ENCODE measurements around the gene TLR3. TPM values are rescaled to one million over a fixed set of nuclear protein-coding genes. Genes with fewer than 3 reads are reported as not detected.

The TLR3 gene
- total RNA-seq, 2 experiments from 2014 or later, result 0.10 TPM; not detected in 1

- Mint-ChIP-seq H3K4me3 (no peak overlapping the region), H3K27ac (no peak overlapping the region), H3K9me3 (no peaks in the 10 kb centered on the region), H3K36me3 (no peaks in the 10 kb centered on the region), H3K4me1 (ENCODE audit: low read depth) (no peaks in the 10 kb centered on the region), H3K27me3 (peaks cover 5% of the 10 kb centered on the region)
- POLR2A ChIA-PET, result no interaction called here
- CTCF ChIA-PET, result no interaction called here
- intact Hi-C loops (cut with micrococcal nuclease), result no loop called here
- no peak for DNase-seq
These were observed 27.8 kb downstream of the TLR3 start for GRCh38 chr4:186096681-186097165.

DNA sequence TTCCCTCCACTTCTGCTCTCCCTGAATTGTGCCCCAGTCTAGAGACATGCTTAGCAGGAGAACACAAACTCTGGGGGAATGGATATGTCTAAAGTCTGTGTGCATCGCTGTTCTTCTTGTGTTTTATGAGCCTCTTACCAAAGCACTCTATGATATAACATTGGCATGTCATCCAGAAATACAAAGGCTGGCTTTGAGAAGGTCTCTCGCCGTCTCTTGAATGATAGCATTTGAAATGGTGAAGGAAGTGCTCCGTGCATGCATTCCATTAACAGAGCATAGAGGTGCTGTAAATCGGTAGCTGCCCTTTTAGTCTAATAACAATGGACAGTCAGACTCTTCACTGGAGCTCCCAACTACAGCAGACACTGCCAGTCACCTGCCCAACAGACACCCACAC, 28.4 kb downstream of the TLR3 start:
- intact Hi-C loops (cut with micrococcal nuclease), result no loop called here

DNA sequence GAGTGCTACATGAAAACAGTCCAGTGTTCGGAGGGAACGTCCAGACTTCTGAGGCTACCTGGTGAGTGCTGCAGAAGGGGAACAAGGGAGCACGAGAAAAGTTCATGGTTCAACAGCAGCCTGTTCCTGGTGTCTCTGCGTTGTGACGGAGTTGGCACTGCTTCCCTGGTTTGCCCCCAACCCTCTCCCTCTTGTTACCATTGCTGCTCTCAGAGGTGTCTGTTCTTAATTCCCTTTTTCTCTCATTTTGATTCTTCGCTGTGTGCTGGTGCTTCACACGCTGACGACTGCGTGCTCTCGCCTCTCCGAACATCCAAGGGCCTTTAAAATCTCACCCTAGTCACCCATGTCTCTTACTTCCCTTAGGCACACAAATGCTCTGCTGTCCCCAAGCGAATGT, 34.0 kb downstream of the TLR3 start:
- Mint-ChIP-seq H3K4me3 (no peak overlapping the region), H3K36me3 (no peaks in the 10 kb centered on the region), H3K4me1 (ENCODE audit: low read depth) (peaks cover 7% of the 10 kb centered on the region), H3K27ac (no peak overlapping the region), H3K27me3 (peaks cover 35% of the 10 kb centered on the region), H3K9me3 (no peaks in the 10 kb centered on the region)
- DNase-seq, result no peak
- intact Hi-C loops (cut with micrococcal nuclease), result no loop called here
- POLR2A ChIA-PET, result no interaction called here
- CTCF ChIA-PET, result no interaction called here

More for the DNA sequence above, 28.4 kb downstream of the TLR3 start:
- Mint-ChIP-seq H3K27me3 (peaks cover 7% of the 10 kb centered on the region), H3K4me3 (no peak overlapping the region), H3K9me3 (no peaks in the 10 kb centered on the region), H3K27ac (no peak overlapping the region), H3K36me3 (no peaks in the 10 kb centered on the region), H3K4me1 (ENCODE audit: low read depth) (no peaks in the 10 kb centered on the region)
- POLR2A ChIA-PET, result no interaction called here
- CTCF ChIA-PET, result no interaction called here
- no peak for DNase-seq

GRCh38 chr4:186104114-186104889, 35.3 kb downstream of the TLR3 start, which contains the start of gene FAM149A:
FAM149A (plus strand) TSS chr4:186104704.
- CTCF ChIA-PET, result interaction anchor here (0.5 to 0.8 kb wide), 2 partner anchors 36 to 80 kb away, joined by 3 read pairs; partner anchors contain the start of gene TLR3

GRCh38 chr4:186104890-186105646, 36.1 kb downstream of the TLR3 start:
- intact Hi-C loops (cut with micrococcal nuclease), result no loop called here
- DNase-seq, result no peak
- peak overlapping the region; percentile 54 for H3K4me3 Mint-ChIP-seq
- CTCF ChIA-PET, result interaction anchor here (0.5 to 0.8 kb wide), 2 partner anchors 32 to 80 kb away, joined by 3 read pairs; no protein-coding TSS in a partner anchor
- H3K4me1 Mint-ChIP-seq (ENCODE audit: low read depth), result peaks cover 7% of the 10 kb centered on the region
- H3K9me3 Mint-ChIP-seq, result no peaks in the 10 kb centered on the region
- H3K27ac Mint-ChIP-seq, result no peak overlapping the region
- peaks cover 41% of the 10 kb centered on the region for H3K27me3 Mint-ChIP-seq
- H3K36me3 Mint-ChIP-seq, result no peaks in the 10 kb centered on the region
- POLR2A ChIA-PET, result no interaction called here

More at GRCh38 chr4:186104114-186104889, 35.3 kb downstream of the TLR3 start, which contains the start of gene FAM149A:
- peaks cover 7% of the 10 kb centered on the region for H3K4me1 Mint-ChIP-seq (ENCODE audit: low read depth)
- intact Hi-C loops (cut with micrococcal nuclease), result no loop called here
- POLR2A ChIA-PET, result no interaction called here
- H3K36me3 Mint-ChIP-seq, result no peaks in the 10 kb centered on the region
- peak within 1 kb of the TSS; percentile 54 for H3K4me3 Mint-ChIP-seq
- H3K27me3 Mint-ChIP-seq, result peaks cover 41% of the 10 kb centered on the region
- H3K27ac Mint-ChIP-seq, result no peak within 1 kb of the TSS
- peak; percentile 55 for DNase-seq
- H3K9me3 Mint-ChIP-seq, result no peaks in the 10 kb centered on the region

GRCh38 chr4:186105647-186106321, 36.8 kb downstream of the TLR3 start:
- ChIA-PET CTCF (interaction anchor here (0.8 kb wide), 1 partner anchor 32 kb away, joined by 3 read pairs; no protein-coding TSS in a partner anchor), POLR2A (no interaction called here)
- Mint-ChIP-seq H3K9me3 (no peaks in the 10 kb centered on the region), H3K27ac (no peak overlapping the region), H3K4me3 (peak overlapping the region; percentile 54), H3K27me3 (peaks cover 41% of the 10 kb centered on the region), H3K36me3 (no peaks in the 10 kb centered on the region), H3K4me1 (ENCODE audit: low read depth) (peaks cover 7% of the 10 kb centered on the region)
- no peak for DNase-seq
- intact Hi-C loops (cut with micrococcal nuclease), result no loop called here

DNA sequence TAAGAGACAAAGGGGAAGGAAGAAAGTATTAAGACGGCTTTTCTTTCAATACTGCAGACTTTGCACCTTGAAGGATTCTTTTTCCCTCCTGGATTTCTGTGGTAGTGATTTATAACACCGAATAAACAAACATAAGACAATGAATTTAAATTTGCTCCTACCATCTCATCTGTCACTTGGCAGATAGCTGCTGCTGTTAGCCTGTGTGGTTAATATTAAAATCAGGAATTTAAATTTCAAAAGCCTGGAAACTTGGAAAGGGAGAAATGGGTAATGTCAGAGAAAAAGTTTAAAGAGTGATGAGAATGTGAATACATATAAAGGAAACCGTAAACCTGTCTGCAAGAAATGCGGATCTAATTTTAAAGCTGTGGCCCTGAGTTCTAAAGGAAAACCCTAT, 39.0 kb downstream of the TLR3 start:
- intact Hi-C loops (cut with micrococcal nuclease), result no loop called here
- DNase-seq, result no peak

DNA sequence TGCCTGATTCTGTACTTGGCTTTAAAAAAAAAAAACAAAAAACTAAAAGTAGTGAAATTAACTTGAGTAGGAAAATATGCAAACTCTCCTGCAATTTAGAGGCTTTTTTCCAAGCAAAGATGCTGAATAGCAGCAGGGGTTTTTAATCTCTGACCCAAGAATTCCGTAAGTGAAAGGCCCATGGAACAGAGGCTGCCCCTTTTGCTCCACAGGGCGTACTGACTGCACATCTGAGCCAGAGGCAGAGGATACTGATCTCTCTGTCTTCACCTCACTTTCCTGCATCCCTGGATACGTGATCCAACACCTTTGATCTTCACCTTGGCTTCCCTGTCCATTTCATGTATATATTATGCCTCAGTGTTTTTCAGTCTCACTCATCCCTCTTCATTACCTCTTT, 39.4 kb downstream of the TLR3 start:
- Mint-ChIP-seq H3K4me1 (ENCODE audit: low read depth) (peaks cover 7% of the 10 kb centered on the region), H3K27me3 (peaks cover 35% of the 10 kb centered on the region), H3K27ac (no peak overlapping the region), H3K4me3 (no peak overlapping the region), H3K36me3 (no peaks in the 10 kb centered on the region), H3K9me3 (no peaks in the 10 kb centered on the region)
- ChIA-PET POLR2A (no interaction called here), CTCF (no interaction called here)
- DNase-seq, result no peak
- intact Hi-C loops (cut with micrococcal nuclease), result no loop called here

More for the DNA sequence above, 39.0 kb downstream of the TLR3 start:
- H3K27me3 Mint-ChIP-seq, result peaks cover 40% of the 10 kb centered on the region
- no peak overlapping the region for H3K27ac Mint-ChIP-seq
- H3K9me3 Mint-ChIP-seq, result no peaks in the 10 kb centered on the region
- no peak overlapping the region for H3K4me3 Mint-ChIP-seq
- CTCF ChIA-PET, result no interaction called here
- POLR2A ChIA-PET, result no interaction called here
- no peaks in the 10 kb centered on the region for H3K36me3 Mint-ChIP-seq
- peaks cover 7% of the 10 kb centered on the region for H3K4me1 Mint-ChIP-seq (ENCODE audit: low read depth)

- POLR2A ChIA-PET, result no interaction called here
- no peak overlapping the region for H3K4me3 Mint-ChIP-seq
- CTCF ChIA-PET, result no interaction called here
These were observed 40.3 kb downstream of the TLR3 start for GRCh38 chr4:186109245-186109644.

GRCh38 chr4:186116697-186117096, 47.7 kb downstream of the TLR3 start:
- CTCF ChIA-PET, result interaction anchor here (0.6 kb wide), 1 partner anchor 125 kb away, joined by 3 read pairs; no protein-coding TSS in a partner anchor
- intact Hi-C loops (cut with micrococcal nuclease), result no loop called here
- no peak overlapping the region for H3K27ac Mint-ChIP-seq
- DNase-seq, result no peak
- no peaks in the 10 kb centered on the region for H3K4me1 Mint-ChIP-seq (ENCODE audit: low read depth)
- no peaks in the 10 kb centered on the region for H3K36me3 Mint-ChIP-seq
- POLR2A ChIA-PET, result no interaction called here
- H3K4me3 Mint-ChIP-seq, result no peak overlapping the region
- peaks cover 17% of the 10 kb centered on the region for H3K27me3 Mint-ChIP-seq
- no peaks in the 10 kb centered on the region for H3K9me3 Mint-ChIP-seq

More at GRCh38 chr4:186109245-186109644, 40.3 kb downstream of the TLR3 start:
- DNase-seq, result no peak
- Mint-ChIP-seq H3K27me3 (peaks cover 28% of the 10 kb centered on the region), H3K27ac (no peak overlapping the region), H3K9me3 (no peaks in the 10 kb centered on the region), H3K4me1 (ENCODE audit: low read depth) (peaks cover 7% of the 10 kb centered on the region), H3K36me3 (no peaks in the 10 kb centered on the region)
- intact Hi-C loops (cut with micrococcal nuclease), result no loop called here

- intact Hi-C loops (cut with micrococcal nuclease), result no loop called here
- DNase-seq, result no peak
- Mint-ChIP-seq H3K4me3 (no peak overlapping the region), H3K9me3 (no peaks in the 10 kb centered on the region), H3K27ac (no peak overlapping the region), H3K27me3 (peaks cover 17% of the 10 kb centered on the region), H3K36me3 (no peaks in the 10 kb centered on the region), H3K4me1 (ENCODE audit: low read depth) (no peaks in the 10 kb centered on the region)
- POLR2A ChIA-PET, result no interaction called here
- CTCF ChIA-PET, result no interaction called here
These were observed 49.6 kb downstream of the TLR3 start for GRCh38 chr4:186118582-186118981.

- intact Hi-C loops (cut with micrococcal nuclease), result no loop called here
- Mint-ChIP-seq H3K36me3 (no peaks in the 10 kb centered on the region), H3K4me1 (ENCODE audit: low read depth) (no peaks in the 10 kb centered on the region), H3K27ac (no peak overlapping the region), H3K9me3 (no peaks in the 10 kb centered on the region), H3K4me3 (no peak overlapping the region), H3K27me3 (peaks cover 17% of the 10 kb centered on the region)
- DNase-seq, result no peak
- ChIA-PET CTCF (no interaction called here), POLR2A (no interaction called here)
These were observed 52.1 kb downstream of the TLR3 start for GRCh38 chr4:186121057-186121456.
